Spleen (tissue), 11 donors: ENCODE measurements around the gene AKAP13. TPM values are rescaled to one million over a fixed set of nuclear protein-coding genes. Genes with fewer than 3 reads are reported as not detected.

Experiments
- DNase-seq: peaks from one replicate; pipeline ENCODE4 v3.0.0-alpha.2; 2020
- H3K27ac ChIP-seq, 8 donors: fragments of 200-600 bp; sonication (generic) in 7 of 8; 1 replicate in 4 of 8; 2 replicates in 4 of 8; pipeline versions ENCODE4 v1.5.0 to v1.8.0; 2016 to 2021; ENCODE audit warnings: inconsistent platforms in 4 of 8, mild to moderate bottlenecking in 4 of 8, moderate library complexity in 1 of 8
- H3K27me3 ChIP-seq, 7 donors: fragments of 200-600 bp; sonication (generic) in 6 of 7; replicated peaks in 1 of 7; 1 replicate in 4 of 7; 2 replicates in 3 of 7; pipeline versions ENCODE4 v1.5.0 to v1.8.0; 2016 to 2021; ENCODE audit warnings: inconsistent platforms in 3 of 7, mild to moderate bottlenecking in 1 of 7
- H3K36me3 ChIP-seq, 6 donors: fragments of 200-600 bp; sonication (generic) in 5 of 6; 1 replicate in 4 of 6; 2 replicates in 2 of 6; pipeline versions ENCODE4 v1.5.0 to v1.8.0; 2016 to 2021; ENCODE audit warnings: inconsistent platforms in 2 of 6
- H3K4me1 ChIP-seq, 6 donors: fragments of 200-600 bp; sonication (generic) in 5 of 6; 1 replicate in 3 of 6; 2 replicates in 3 of 6; pipeline versions ENCODE4 v1.5.0 to v1.8.0; 2016 to 2021; ENCODE audit warnings: inconsistent platforms in 3 of 6
- H3K4me3 ChIP-seq, 8 donors: fragments of 200-600 bp; sonication (generic) in 7 of 8; 1 replicate in 4 of 8; 2 replicates in 4 of 8; pipeline versions ENCODE4 v1.5.0 to v1.8.0; 2016 to 2021; ENCODE audit warnings: inconsistent platforms in 4 of 8, mild to moderate bottlenecking in 4 of 8, moderate library complexity in 2 of 8
- H3K9me3 ChIP-seq, 8 donors: fragments of 200-600 bp; sonication (generic) in 7 of 8; 1 replicate in 4 of 8; 2 replicates in 4 of 8; pipeline versions ENCODE4 v1.5.0 to v1.8.0; 2016 to 2021; ENCODE audit warnings: inconsistent platforms in 4 of 8
- CTCF ChIP-seq, 11 experiments: fragments of 200-600 bp in 7 of 11; fragments of 450-650 bp in 4 of 11; sonication (generic) in 4 of 11; IDR thresholded peaks in 8 of 11; conservative IDR thresholded peaks in 3 of 11; 1 replicate in 7 of 11; 2 replicates in 4 of 11; pipeline versions ENCODE4 v1.4.0 to v1.8.0; 2016 to 2021; ENCODE audit warnings: antibody characterized with exemption in 11 of 11, inconsistent platforms in 4 of 11, mild to moderate bottlenecking in 1 of 11
- POLR2A ChIP-seq, 3 donors: fragments of 450-650 bp; IDR thresholded peaks; one replicate each; pipeline ENCODE4 v1.5.1; 2017; ENCODE audit warnings: antibody characterized with exemption in 3 of 3, mild to moderate bottlenecking in 1 of 3
- POLR2AphosphoS5 ChIP-seq, 3 donors: sonication (generic); formaldehyde crosslinking; IDR thresholded peaks; one replicate each; pipeline ENCODE4 v1.5.1; 2017; ENCODE audit warnings: antibody characterized with exemption in 3 of 3
- WGBS, 5 donors: extraction: QIAGEN DNeasy Blood & Tissue Kit in 3 of 5; methylation state at CpG; one replicate each; pipeline versions ENCODE4 v1.1.5 to v1.1.7; 2013 to 2018; 5-methylcytosine and 5-hydroxymethylcytosine counted together
- intact Hi-C: fragments of 100-400 bp; cut with DNase I; formaldehyde crosslinking; loops from one replicate; pipeline ENCODE4 v1.15.0; 2023; ENCODE audit warnings: low total_unique reads
- polyA plus RNA-seq, 3 donors: library from polyadenylated mRNA; stranded (reverse); fragments of 200-250 nt; gene quantifications; one replicate each; pipeline ENCODE4 v1.2.1, GENCODE V29; 2013
- total RNA-seq, 7 donors: library from RNA; depleted of rRNA in 3 of 7; stranded (reverse); fragments of >200 nt in 3 of 7; fragmentation: NEBNext Ultra II Directional in 4 of 7; extraction: Animal tissue kit (Norgen Biotek cat#: 25700) in 4 of 7; gene quantifications; one replicate each; pipeline versions ENCODE4 v1.1.0 to v1.2.1, GENCODE V29; 2016 to 2021
- donor health status: healthy with polysubstance abuse.
- donor health status: DM: no; HTN: no; CAD: no; lungs with moderate emphysema.
- donor health status: DM: no; HTN: no; CAD: no.
- donor health status: Bipolar disorder and iron deficiency.
- donor health status: healthy.
- donor health status: DM: no; HTN: no; CAD: no.
- donor health status: DM: yes; HTN: yes; CAD: no.

Gene AKAP13
- total and polyA plus RNA-seq, 10 donors = 35.4 to 413 (median 260) TPM

- H3K27ac ChIP-seq = peak overlapping the region in 7 of 8 donors; percentile 79 to 94 (median 83)
- no peak for TF ChIP-seq POLR2A (IDR thresholded peaks at IDR 0.05)
- TF ChIP-seq POLR2AphosphoS5 (IDR thresholded peaks at IDR 0.05) = no peak
- TF ChIP-seq CTCF (IDR thresholded peaks at IDR 0.05 in 8 of 11, conservative IDR thresholded peaks at IDR 0.05 in 3 of 11) = no peak
- H3K4me1 ChIP-seq = peaks cover 9 to 94% (median 43%) of the 10 kb centered on the region in 6 donors
- DNase-seq = no peak
- peak overlapping the region in 3 of 8 donors; percentile 28 to 59 (median 29) for H3K4me3 ChIP-seq
- H3K27me3 ChIP-seq = no peaks in the 10 kb centered on the region
- 50 to 74% (median 62%) methylated on average over 3 of the region's 3 CpGs for WGBS, 5 donors
- intact Hi-C loops = no loop called here
- no peaks in the 10 kb centered on the region for H3K9me3 ChIP-seq
- H3K36me3 ChIP-seq = peaks cover 0 to 31% (median 3%) of the 10 kb centered on the region in 6 donors
These were observed 165.3 kb downstream of the AKAP13 start for GRCh38 chr15:85545752-85546151.

- no peaks in the 10 kb centered on the region for H3K27me3 ChIP-seq
- H3K4me3 ChIP-seq = peak overlapping the region in 1 of 8 donors; percentile 3
- H3K27ac ChIP-seq = peak overlapping the region in 7 of 8 donors; percentile 7 to 94 (median 79)
These were observed 167.0 kb downstream of the AKAP13 start for GRCh38 chr15:85547386-85547785.

GRCh38 chr15:85550283-85550682 lies 169.9 kb downstream of the AKAP13 start:
- Histone ChIP-seq H3K4me3 (no peak overlapping the region), H3K27me3 (no peaks in the 10 kb centered on the region), H3K36me3 (peaks cover 0 to 36% (median 3%) of the 10 kb centered on the region in 6 donors), H3K9me3 (no peaks in the 10 kb centered on the region), H3K27ac (peak overlapping the region in 5 of 8 donors; percentile 10 to 77 (median 55)), H3K4me1 (peaks cover 0 to 85% (median 18%) of the 10 kb centered on the region in 6 donors)
- WGBS, 5 donors = 60 to 88% (median 71%) methylated on average over 2 of the region's 2 CpGs
- DNase-seq = no peak
- TF ChIP-seq POLR2AphosphoS5 (IDR thresholded peaks at IDR 0.05) (no peak), CTCF (IDR thresholded peaks at IDR 0.05 in 8 of 11, conservative IDR thresholded peaks at IDR 0.05 in 3 of 11) (no peak), POLR2A (IDR thresholded peaks at IDR 0.05) (no peak)
- intact Hi-C loops = no loop called here

More at GRCh38 chr15:85547386-85547785, 167.0 kb downstream of the AKAP13 start:
- H3K9me3 ChIP-seq = no peaks in the 10 kb centered on the region
- 87 to 92% (median 91%) methylated on average over 1 of the region's 1 CpG for WGBS, 5 donors
- H3K4me1 ChIP-seq = peaks cover 7 to 94% (median 26%) of the 10 kb centered on the region in 6 donors
- peaks cover 0 to 31% (median 3%) of the 10 kb centered on the region in 6 donors for H3K36me3 ChIP-seq
- no peak for DNase-seq
- intact Hi-C loops = no loop called here
- no peak for TF ChIP-seq POLR2AphosphoS5 (IDR thresholded peaks at IDR 0.05)
- no peak for TF ChIP-seq CTCF (IDR thresholded peaks at IDR 0.05 in 8 of 11, conservative IDR thresholded peaks at IDR 0.05 in 3 of 11)
- no peak for TF ChIP-seq POLR2A (IDR thresholded peaks at IDR 0.05)

- intact Hi-C loops = no loop called here
- Histone ChIP-seq H3K4me3 (no peak overlapping the region), H3K36me3 (peaks cover 0 to 36% (median 3%) of the 10 kb centered on the region in 6 donors), H3K27me3 (no peaks in the 10 kb centered on the region), H3K9me3 (no peaks in the 10 kb centered on the region), H3K4me1 (peaks cover 0 to 89% (median 28%) of the 10 kb centered on the region in 6 donors), H3K27ac (peak overlapping the region in 2 of 8 donors; percentile 65 to 77)
- 69 to 87% (median 75%) methylated on average over 3 of the region's 3 CpGs for WGBS, 5 donors
- TF ChIP-seq POLR2A (IDR thresholded peaks at IDR 0.05) (no peak), POLR2AphosphoS5 (IDR thresholded peaks at IDR 0.05) (no peak)
- DNase-seq = no peak
These were observed 170.9 kb downstream of the AKAP13 start for GRCh38 chr15:85551221-85551832.
